Measurements from ENCODE around the gene STK31. TPM values are rescaled to one million over a fixed set of nuclear protein-coding genes. Genes with fewer than 3 reads are reported as not detected.
A peak's percentile ranks its signal among the peaks of the same experiment; 100 is the strongest.
"Not testable (repeated sequence)": the region's sequence is repeated elsewhere in the genome, so short reads cannot be mapped to it uniquely, and the experiment has no call there.

STK31 gene
- polyA plus RNA-seq, 1 donor, result 2.1 TPM

DNA sequence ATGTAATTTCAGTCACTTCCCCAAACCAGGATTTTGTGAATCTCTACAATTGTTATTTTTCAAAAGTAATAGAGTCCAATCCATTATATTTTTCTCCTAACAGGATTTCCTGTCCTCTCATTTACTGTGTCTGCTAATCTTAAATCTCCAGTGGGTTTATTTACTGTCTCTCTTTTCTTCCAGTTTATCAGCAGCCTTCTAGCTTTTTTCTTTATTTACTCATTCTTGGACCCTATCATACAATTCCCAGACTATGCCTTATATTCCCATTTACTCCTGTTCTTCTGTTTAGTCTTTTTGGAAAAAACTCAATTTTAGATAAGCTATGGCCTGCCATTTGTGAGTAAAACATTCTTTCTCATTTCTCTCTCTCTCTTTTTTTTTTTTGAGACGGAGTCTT is 94.7 kb downstream of the STK31 start:
- no peak for DNase-seq

DNA sequence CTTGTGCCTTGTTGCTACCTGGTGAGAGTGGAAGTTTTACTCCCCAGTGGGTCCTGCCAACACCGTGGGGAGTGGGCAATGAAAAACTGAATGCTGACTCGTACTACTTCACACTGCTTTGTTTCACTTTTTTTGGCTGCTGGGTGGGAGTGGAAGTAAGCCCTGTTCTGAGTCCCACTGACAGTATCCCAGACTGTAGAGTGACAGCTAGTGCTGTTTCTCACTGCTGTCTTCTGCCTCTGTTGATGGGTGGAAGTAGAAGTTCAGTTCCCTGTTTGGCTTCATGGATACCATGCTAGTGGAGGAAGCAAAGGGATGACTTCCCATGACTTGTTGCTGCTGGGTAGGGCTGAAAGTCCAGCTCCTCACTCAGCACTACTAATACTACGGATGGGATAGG is 98.4 kb downstream of the STK31 start:
- no peak for DNase-seq

DNA sequence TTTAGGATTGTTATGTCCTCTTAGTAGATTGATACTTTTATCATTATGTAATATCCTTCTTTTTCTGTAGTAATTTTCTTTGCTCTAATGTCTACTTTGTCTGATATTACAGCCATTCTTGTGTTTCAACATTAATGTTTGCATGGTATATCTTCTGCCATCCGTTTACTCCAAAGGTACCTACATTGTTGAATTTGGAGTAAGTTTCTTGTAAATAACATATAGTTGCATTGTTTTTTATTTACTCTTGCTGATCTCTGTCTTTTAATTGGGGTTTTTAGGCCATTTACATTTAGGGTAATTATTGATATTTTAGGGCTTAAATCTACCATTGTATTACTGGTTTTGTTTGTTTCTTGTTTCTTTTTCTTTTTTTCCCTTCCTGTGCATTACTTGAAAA is 100.1 kb downstream of the STK31 start:
- no peak for DNase-seq

DNA sequence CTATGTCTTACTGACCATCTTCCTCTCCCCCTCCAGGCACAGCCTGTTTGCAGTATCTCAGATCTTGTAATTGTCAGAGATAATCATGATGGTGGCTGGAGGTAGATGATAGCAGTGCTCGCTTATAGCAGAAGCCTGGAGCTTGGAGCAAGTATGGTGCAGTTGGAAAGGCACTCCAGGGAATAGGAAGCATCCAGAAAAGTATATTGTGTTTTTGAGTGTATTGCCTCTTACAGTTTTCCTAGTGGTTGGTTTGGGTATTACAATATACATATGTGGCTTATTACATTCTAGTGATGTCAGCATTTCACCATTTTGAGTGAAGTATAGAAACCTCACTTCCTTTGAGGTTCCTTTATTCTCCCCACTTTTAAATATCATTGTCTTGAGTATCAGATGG is 101.5 kb downstream of the STK31 start:
- no peak for DNase-seq

DNA sequence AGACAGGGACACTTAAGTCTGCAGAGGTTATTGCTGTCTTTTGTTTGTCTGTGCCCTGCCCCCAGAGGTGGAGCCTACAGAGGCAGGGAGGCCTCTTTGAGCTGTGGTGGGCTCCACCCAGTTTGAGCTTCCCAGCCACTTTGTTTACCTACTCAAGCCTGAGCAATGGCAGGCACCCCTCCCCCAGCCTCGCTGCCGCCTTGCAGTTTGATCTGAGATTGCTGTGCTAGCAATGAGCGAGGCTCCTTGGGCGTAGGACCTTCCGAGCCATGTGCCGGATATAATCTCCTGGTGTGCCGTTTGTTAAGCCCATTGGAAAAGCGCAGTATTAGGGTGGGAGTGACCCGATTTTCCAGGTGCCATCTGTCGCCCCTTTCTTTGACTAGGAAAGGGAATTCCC is 118.1 kb downstream of the STK31 start:
- DNase-seq, result not testable (repeated sequence)

DNA sequence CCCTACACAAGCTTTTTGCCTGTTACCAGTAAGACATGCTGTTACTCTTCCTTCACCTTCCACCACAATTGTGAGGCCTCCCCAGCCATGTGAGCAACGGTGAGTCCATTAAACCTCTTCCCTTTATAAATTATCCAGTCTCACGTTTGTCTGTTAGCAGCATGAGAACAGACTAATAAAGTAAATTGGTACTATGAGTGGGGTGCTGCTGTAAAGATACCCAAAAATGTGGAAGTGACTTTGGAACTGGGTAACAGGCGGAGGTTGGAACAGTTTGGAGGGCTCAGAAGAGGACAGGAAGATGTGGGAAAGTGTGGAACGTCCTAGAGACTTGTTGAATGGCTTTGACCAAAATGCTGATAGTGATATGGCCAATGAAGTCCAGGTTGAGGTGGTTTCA is 122.7 kb downstream of the STK31 start:
- DNase-seq, result not testable (repeated sequence)

DNA sequence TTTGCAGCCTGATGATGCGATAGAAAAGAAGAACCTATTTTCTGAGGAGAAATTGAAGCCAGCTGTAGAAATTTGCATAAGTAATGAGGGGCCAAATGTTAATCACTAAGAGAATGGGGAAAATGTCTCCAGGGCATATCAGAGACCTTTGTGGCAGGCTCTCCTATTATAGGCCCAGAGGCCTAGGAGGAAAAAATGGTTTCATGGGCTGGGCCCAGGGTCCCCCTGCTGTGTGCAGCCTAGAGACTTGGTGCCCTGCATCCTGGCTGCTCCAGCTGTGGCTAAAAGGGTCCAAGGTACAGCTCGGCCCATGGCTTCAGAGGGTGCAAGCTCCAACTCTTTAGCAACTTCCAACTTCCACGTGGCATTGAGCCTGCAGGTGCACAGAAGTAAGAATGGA is 123.4 kb downstream of the STK31 start:
- DNase-seq, result no peak

DNA sequence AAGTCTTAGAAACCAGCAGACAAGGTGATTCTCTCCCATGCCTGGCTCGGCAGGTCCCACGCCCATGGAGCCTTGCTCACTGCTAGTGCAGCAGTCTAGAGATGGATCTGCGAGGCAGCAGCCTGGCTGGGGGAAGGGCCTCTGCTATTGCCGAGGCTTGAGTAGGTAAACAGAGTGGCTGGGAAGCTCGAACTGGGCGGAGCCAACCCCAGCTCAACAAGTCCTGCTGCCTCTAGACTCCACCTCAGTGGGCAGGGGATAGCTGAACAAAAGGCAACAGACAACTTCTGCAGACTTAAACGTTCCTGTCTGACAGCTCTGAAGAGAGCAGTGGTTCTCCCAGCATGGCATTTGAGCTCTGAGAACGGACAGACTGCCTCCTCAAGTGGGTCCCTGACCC is 134.8 kb downstream of the STK31 start:
- not testable (repeated sequence) for DNase-seq

DNA sequence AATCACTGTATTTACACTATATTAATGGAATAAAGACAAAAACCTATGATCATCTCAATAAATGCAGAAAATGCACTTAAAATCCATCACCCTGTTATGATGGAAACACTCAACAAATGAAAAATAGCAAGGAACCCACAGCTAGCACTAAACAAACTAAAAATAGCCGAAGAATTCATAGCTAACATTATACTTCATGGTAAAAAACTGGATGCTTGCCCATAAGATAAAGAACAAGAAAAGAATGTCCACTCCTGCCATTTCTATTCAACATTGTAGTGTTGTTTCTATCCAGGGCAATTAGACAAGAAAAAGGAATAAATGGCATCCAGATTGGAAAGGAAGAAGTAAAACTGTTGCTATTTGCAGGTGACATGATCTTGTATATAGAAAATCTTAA is 142.1 kb downstream of the STK31 start:
- DNase-seq, result no peak

DNA sequence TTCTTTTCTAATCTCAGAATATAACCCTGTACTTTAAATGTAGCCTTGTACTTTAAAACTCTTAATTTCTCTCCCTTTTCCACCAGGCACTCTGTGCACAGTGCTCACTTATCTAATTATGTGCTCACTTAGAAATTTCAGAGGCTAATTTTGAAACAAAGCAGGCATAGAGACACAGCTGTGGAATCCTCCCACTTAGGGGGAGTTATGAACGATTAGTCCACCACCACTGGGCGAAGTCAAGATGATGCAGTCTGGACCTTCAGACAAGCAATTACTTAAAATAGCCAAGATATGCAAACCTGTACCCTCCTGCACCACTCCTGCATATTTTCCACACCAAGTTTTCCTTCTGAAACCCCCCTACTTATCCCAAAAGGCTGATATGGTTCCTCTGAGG is 143.0 kb downstream of the STK31 start:
- no peak for DNase-seq

DNA sequence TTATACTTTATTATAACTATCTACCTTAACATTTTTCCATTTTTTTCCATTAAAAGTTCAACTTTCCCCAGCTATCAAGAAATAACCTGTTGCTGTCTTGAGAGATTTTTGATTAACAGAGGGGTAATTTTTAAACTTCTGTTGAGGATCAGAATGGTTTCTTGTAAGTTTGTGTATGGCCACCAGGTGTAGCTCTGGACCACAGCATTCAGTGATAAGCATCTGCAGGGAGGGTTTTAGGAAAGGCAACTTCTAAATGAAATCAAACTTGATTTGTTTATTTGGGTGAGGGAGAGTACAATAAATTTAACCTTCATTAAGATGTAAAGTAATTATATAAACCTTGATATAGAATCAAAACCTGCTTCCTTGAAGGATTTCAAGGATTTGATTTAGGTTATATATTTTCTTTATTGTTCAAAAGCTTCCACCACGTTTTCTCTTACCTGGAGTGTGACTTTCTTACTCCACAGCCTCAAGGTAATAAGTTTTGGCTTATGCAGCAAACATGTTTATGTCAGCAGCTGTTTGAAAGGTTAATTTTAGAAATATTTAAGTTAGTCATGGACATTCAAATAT is 153.3 kb downstream of the STK31 start:
- peak; percentile 7 for DNase-seq

DNA sequence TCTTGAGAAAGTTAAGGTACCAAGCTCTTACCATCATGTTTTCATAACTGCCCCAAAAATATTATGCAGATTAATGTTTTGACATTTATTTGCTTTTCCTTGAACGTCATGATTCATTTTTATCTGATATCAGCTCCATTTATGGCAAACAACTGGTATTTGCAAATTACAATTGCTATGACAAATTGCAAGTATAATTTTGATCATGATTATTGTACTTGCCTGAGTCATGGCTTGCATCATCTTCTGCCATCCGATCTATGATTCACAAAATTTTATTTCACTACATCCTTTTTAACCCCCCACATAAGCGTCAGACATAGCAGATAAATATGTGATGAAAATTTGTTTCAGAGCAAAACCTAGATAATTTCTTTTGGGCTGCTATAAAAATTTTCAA is 155.0 kb downstream of the STK31 start:
- no peak for DNase-seq

DNA sequence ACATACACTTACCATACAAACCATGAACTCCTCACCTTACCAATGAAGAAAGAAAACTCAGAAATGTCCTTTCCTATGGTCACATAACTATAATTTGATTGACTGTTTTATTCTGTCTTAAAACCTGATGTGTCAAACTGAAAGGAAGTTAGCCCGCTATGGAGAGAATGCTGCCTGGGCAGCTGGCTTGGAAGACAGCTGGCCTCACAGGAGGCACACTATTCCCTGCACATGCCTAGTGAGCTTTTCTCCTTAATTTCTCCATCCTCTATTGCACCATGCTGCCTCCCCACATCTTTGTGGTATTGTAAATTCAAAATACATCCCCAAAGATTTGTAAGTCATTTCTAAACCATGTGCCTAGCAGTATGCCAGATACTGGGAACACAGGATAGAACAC is 163.3 kb downstream of the STK31 start:
- DNase-seq, result no peak

DNA sequence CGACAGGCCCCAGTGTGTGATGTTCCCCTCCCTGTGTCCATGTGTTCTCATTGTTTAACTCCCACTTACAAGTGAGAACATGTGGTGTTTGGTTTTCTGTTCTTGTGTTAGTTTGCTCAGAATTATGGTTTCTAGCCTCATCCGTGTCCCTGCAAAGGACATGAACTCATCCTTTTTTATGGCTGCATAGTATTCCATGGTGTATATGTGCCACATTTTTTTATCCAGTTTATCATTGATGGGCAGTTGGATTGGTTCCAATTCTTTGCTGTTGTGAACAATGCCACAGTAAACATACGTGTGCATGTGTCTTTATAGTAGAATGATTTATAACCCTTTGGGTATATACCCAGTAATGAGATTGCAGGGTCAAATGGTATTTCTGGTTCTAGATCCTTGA is 166.5 kb downstream of the STK31 start:
- not testable (repeated sequence) for DNase-seq

Other genes starting within 250 kb of the STK31 start
- 27.5 TPM for gene IGF2BP3, start 239.7 kb upstream of the STK31 start, polyA plus RNA-seq (ENCODE audit: insufficient read length)
- gene TRA2A, start 178.2 kb upstream of the STK31 start, polyA plus RNA-seq (ENCODE audit: insufficient read length), result 129 TPM
- 6.4 TPM for gene CCDC126, start 112.8 kb upstream of the STK31 start, polyA plus RNA-seq (ENCODE audit: insufficient read length)
- 2.5 TPM for gene FAM221A, start 30.0 kb upstream of the STK31 start, polyA plus RNA-seq (ENCODE audit: insufficient read length)